Motor neuron (in vitro differentiated cells): ENCODE data around the gene TTLL1. TPM values are rescaled to one million over a fixed set of nuclear protein-coding genes. Genes with fewer than 3 reads are reported as not detected.

Experiments used
- ATAC-seq, 8 experiments: fragments of 200-7000 bp; cut with Tn5 transposase; replicated peaks in 6 of 8; 2 replicates each; pipeline ENCODE4 v1.8.0; 2021; ENCODE audit warnings: mild to moderate bottlenecking in 8 of 8, moderate library complexity in 8 of 8
- H3K27ac ChIP-seq, 2 donors: fragments of 250-450 bp; sonication (Bioruptor Pico); 2 replicates each; pipeline ENCODE4 v1.9.0; 2021; ENCODE audit warnings: antibody characterized with exemption in 2 of 2, mild to moderate bottlenecking in 2 of 2, moderate library complexity in 1 of 2
- H3K4me1 ChIP-seq, 2 donors: fragments of 250-450 bp; sonication (Bioruptor Pico); replicated peaks in 1 of 2; 2 replicates each; pipeline ENCODE4 v1.6.1; 2021; ENCODE audit warnings: antibody characterized with exemption in 2 of 2, mild to moderate bottlenecking in 2 of 2, moderate library complexity in 1 of 2
- H3K4me3 ChIP-seq, 5 donors: fragments of 250-450 bp; sonication (Bioruptor Pico); 2 replicates each; pipeline ENCODE4 v1.9.0; 2021; ENCODE audit warnings: antibody characterized with exemption in 5 of 5, mild to moderate bottlenecking in 5 of 5, moderate library complexity in 4 of 5
- WGBS, 10 experiments: fragments of 450-650 bp; shearing (Covaris generic); methylation state at CpG; one replicate each; pipeline ENCODE4 v1.0.0; 2022; 5-methylcytosine and 5-hydroxymethylcytosine counted together
- in situ Hi-C, 9 experiments: fragments of 400-800 bp; cut with MboI; loops; one replicate each; pipeline ENCODE4 v1.15.0; 2021; ENCODE audit warnings: low sequenced_read_pairs in 9 of 9, low pct_unique_long_range_greater_than_20kb in 2 of 9; ENCODE audit not compliant: unreplicated experiment in 9 of 9
- total RNA-seq, 8 experiments: library from RNA; unstranded; fragments of 300-600 nt; gene quantifications; 2 replicates each; pipeline versions ENCODE4 v1.2.3 to v1.2.4, GENCODE V29; 2022

The TTLL1 gene
- total RNA-seq, 8 experiments from 2014 or later, result 5.1 to 34.1 (median 15.6) TPM

DNA sequence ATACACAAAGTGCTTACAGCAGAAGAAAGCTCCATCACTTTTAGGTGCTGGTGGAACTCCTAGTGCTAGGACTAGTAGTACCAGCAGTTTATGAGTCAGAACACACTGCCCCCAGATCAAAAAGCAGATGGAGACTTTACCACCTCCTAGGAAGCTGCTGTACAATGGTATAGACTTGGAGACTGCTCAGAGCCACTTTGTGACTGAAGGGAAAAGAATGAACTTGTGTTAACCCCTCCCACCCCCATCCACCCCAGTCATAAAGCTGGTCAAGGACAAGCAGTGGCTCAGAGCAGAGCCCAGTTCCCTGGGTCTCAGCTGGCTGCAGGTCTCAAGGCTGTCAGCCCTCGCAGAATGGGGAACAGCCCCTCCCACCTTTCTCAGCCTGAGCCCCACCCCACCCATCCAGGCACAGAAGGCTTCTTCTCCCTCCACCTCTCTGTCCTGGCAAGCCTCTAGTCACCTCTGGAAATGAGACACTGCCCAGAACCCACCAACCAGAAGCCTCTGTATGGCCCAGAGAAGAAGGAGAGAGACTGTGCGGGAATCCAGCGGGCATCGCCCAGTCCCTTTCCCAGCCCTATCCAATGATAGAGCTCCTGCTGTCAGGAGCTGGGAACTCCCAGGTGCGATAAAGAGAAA, 98.1 kb downstream of the TTLL1 start:
- ATAC-seq, result peak in 2 of 8 experiments; percentile 1 to 21
- no peak overlapping the region for H3K27ac ChIP-seq
- H3K4me3 ChIP-seq, result no peak overlapping the region
- WGBS, 10 experiments, result 67 to 80% (median 71%) methylated on average over 1 to 4 of the region's 5 CpGs; no CpG with 5 or more reads in 6 of the 10 experiments
- H3K4me1 ChIP-seq, result peaks cover 7 to 24% of the 10 kb centered on the region in 2 donors
- in situ Hi-C loops, result no loop called here

DNA sequence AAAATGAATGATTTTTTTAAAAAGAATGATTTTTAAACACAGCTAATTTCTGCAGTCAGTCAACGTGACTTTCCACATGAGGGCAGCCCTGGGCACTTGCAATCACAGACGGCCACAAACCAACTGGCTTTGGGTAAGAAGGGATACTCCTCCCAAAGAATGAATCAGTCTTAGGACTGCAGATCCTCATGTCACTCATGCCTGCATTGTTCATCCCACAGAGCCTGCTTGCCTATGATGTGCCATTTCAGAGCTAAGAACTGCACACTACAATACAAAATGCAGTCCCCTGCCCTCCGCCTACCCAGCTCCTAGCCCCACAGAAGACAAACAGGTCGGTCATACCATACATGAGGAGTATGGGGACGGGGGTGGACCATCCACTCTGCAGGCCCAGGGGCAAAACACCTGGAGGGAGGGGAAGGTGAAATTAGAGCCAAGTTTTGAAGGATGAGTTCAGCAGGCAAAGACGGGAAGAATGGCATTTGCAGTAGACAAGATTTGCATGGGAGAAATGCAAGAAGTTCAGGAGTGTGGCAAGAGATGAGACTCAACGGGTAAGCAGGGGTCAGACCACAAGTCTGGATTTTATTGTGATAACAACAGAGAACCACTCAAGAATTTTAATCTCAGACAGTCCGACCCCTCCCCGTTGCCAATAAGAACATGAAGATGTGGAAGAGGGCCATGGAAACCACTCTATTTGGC, 98.9 kb downstream of the TTLL1 start:
- Histone ChIP-seq H3K4me1 (peaks cover 16 to 29% of the 10 kb centered on the region in 2 donors), H3K4me3 (no peak overlapping the region), H3K27ac (no peak overlapping the region)
- in situ Hi-C loops, result no loop called here
- 2 to 100% (median 46%) methylated on average over 1 to 7 of the region's 9 CpGs; no CpG with 5 or more reads in 2 of the 10 experiments for WGBS, 10 experiments
- ATAC-seq, result peak in 6 of 8 experiments; percentile 22 to 79 (median 62)

Other genes with a start within 250 kb of the TTLL1 start
- gene ARFGAP3, start 232.1 kb downstream of the TTLL1 start, total RNA-seq, result 10 to 100 TPM; 22.3 to 64.2 (median 39.2) TPM
- 10 to 100 TPM; 23.1 to 61.2 (median 39.0) TPM for gene PACSIN2, start 74.2 kb downstream of the TTLL1 start, total RNA-seq
- 1 to 10 TPM in 4 of 8 experiments, under 1 TPM in 4; 0.32 to 3.0 (median 0.99) TPM for gene BIK, start 21.4 kb upstream of the TTLL1 start, total RNA-seq
- 10 to 100 TPM; 10.8 to 20.7 (median 16.0) TPM for gene MCAT, start 54.0 kb upstream of the TTLL1 start, total RNA-seq
- 100 to 1,000 TPM in 3 of 8 experiments, 10 to 100 TPM in 1, 1 to 10 TPM in 3, under 1 TPM in 1; 1.00 to 336 (median 25.8) TPM for gene TSPO, start 62.2 kb upstream of the TTLL1 start, total RNA-seq
- 10 to 100 TPM; 12.3 to 68.1 (median 14.8) TPM for gene TTLL12, start 97.7 kb upstream of the TTLL1 start, total RNA-seq